Spleen (tissue), 7 donors: ENCODE data around the gene DDX31.

ENCODE experiments used
- POLR2A ChIP-seq, 3 donors: fragments of 450-650 bp; IDR thresholded peaks; one replicate each; pipeline ENCODE4 v1.5.1; 2017; ENCODE audit warnings: antibody characterized with exemption in 3 of 3, mild to moderate bottlenecking in 1 of 3
- POLR2AphosphoS5 ChIP-seq, 3 donors: sonication (generic); formaldehyde crosslinking; IDR thresholded peaks; one replicate each; pipeline ENCODE4 v1.5.1; 2017; ENCODE audit warnings: antibody characterized with exemption in 3 of 3
- TF ChIP-seq, protein P1 (sequence below), 11 experiments: fragments of 200-600 bp in 7 of 11; fragments of 450-650 bp in 4 of 11; sonication (generic) in 4 of 11; IDR thresholded peaks in 8 of 11; conservative IDR thresholded peaks in 3 of 11; 1 replicate in 7 of 11; 2 replicates in 4 of 11; pipeline versions ENCODE4 v1.4.0 to v1.8.0; 2016 to 2021; ENCODE audit warnings: antibody characterized with exemption in 11 of 11, inconsistent platforms in 4 of 11, mild to moderate bottlenecking in 1 of 11
- donor health status: DM: no; HTN: no; CAD: no; lungs with moderate emphysema.
- donor health status: DM: no; HTN: no; CAD: no.
- donor health status: DM: no; HTN: no; CAD: no.

DNA sequence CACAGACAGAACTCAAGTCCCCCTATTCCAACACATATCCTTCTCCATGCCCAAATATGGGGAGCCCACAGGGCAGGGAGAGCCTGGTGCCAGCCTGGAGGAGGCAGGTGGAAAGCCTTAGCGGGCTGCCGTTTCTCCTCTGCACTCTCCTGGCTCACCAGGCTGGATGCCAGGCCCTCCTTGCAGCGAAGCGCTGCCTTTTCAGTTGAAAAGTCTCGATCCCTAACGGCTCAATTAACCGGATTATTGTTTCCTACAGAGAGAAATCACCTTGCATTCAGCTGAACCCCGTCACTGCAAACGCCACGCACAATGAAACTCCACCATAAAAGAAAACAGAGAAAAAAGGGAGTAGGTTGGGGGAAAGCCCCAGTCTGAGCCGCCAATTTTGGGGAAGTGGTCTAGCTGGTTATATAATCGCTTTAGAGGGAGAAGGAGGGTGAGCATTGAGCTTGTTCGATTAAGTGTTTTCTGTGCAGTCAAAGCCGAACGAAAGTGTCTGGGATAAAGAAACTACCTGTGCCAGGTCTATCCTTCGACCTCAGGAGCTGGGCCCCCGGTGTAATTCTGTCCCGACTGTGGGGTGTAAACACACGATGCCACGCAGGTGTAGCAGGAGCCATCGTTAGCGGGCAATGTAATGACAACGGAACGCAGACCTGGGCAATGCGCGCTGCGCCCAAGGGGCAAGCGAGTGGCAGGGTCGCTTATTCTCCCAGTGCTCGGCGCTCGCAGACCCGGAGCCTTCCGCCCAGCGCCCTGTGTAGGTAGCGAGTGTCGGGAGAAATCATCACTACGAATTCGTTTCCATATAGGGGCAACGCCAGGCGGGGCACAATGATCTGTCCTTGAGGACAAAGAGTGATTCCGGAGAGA, 83.6 kb downstream of the DDX31 start:
- TF ChIP-seq, protein P1, sequence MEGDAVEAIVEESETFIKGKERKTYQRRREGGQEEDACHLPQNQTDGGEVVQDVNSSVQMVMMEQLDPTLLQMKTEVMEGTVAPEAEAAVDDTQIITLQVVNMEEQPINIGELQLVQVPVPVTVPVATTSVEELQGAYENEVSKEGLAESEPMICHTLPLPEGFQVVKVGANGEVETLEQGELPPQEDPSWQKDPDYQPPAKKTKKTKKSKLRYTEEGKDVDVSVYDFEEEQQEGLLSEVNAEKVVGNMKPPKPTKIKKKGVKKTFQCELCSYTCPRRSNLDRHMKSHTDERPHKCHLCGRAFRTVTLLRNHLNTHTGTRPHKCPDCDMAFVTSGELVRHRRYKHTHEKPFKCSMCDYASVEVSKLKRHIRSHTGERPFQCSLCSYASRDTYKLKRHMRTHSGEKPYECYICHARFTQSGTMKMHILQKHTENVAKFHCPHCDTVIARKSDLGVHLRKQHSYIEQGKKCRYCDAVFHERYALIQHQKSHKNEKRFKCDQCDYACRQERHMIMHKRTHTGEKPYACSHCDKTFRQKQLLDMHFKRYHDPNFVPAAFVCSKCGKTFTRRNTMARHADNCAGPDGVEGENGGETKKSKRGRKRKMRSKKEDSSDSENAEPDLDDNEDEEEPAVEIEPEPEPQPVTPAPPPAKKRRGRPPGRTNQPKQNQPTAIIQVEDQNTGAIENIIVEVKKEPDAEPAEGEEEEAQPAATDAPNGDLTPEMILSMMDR (IDR thresholded peaks at IDR 0.05 in 8 of 11, conservative IDR thresholded peaks at IDR 0.05 in 3 of 11), result no peak
- no peak for TF ChIP-seq POLR2AphosphoS5 (IDR thresholded peaks at IDR 0.05)
- TF ChIP-seq POLR2A (IDR thresholded peaks at IDR 0.05), result no peak
